Endothelial cell of coronary artery (primary cell): ENCODE results near the gene PRKCQ. TPM values are rescaled to one million over a fixed set of nuclear protein-coding genes. Genes with fewer than 3 reads are reported as not detected.

Experiments used
- total RNA-seq: library from RNA; depleted of rRNA; stranded (reverse); fragments of >200 nt; gene quantifications from 2 replicates; pipeline ENCODE4 v1.2.3, GENCODE V29; 2014

The PRKCQ gene
- total RNA-seq: 0.75 and 0.81 TPM in 2 replicates

DNA sequence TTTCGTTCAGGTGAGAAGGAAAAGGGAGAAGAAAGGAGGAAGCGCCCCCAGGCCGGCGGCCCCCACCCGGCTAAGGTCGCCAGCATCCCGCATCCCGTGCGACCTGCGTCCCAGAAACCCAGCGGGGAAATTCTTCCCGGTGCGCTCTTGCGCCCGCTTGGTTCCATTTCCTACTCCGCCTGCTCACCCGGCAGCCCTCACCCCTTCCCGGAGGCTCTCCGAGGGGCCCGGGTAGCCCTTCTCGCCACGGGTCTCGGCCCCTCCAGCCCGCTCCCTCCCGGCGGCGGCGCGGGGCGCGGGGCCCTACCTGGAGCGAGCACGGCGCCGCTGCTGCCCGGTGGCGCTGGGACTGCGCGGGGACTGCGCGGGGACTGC lies at the start of gene PRKCQ:
TSS of gene PRKCQ (minus strand) at position 373 of the 375 bp plus-strand sequence. CDS start 65,141 bp downstream, outside the sequence.

